A673 (cell line): ENCODE results near the gene GRM3. TPM values are rescaled to one million over a fixed set of nuclear protein-coding genes. Genes with fewer than 3 reads are reported as not detected.

Experiments
- BruUV-seq: library from RNA; stranded (reverse); fragments of 400-500 nt; replicated peaks from 2 replicates; lab custom pipeline; 2021; lab: Mats Ljungman, UMichigan
- CTCF ChIA-PET: fragments of 300-600 bp; sonication (Branson Sonifier 250); formaldehyde crosslinking; loops from one replicate; lab custom pipeline; 2022; ENCODE audit warnings: antibody characterized with exemption; lab: Charles Lee
- POLR2A ChIA-PET: fragments of 300-600 bp; sonication (Branson Sonifier 250); formaldehyde crosslinking; loops from one replicate; lab custom pipeline; 2022; ENCODE audit warnings: antibody characterized with exemption; ENCODE audit not compliant: low non-redundant PET; lab: Charles Lee
- DNase-seq: peaks from one replicate; pipeline ENCODE4 v3.0.0-alpha.2; 2015; ENCODE audit warnings: low spot score
- H3K27ac ChIP-seq: fragments of 200-600 bp; sonication (generic); 2 replicates; pipeline ENCODE4 v1.5.1; 2016; ENCODE audit warnings: mixed run types, low read depth, mild to moderate bottlenecking, mixed read lengths, antibody characterized with exemption, low read length; ENCODE audit not compliant: poor library complexity, severe bottlenecking
- H3K27me3 ChIP-seq: fragments of 200-600 bp; sonication (generic); replicated peaks from 2 replicates; pipeline ENCODE4 v1.6.1; 2017; ENCODE audit warnings: mixed run types, low read depth, mild to moderate bottlenecking, mixed read lengths, antibody characterized with exemption, low read length; ENCODE audit not compliant: insufficient read depth, poor library complexity
- H3K36me3 ChIP-seq: fragments of 200-600 bp; sonication (generic); 2 replicates; pipeline ENCODE4 v1.6.1; 2016; ENCODE audit warnings: mixed run types, mild to moderate bottlenecking, mixed read lengths, antibody characterized with exemption, low read length; ENCODE audit not compliant: insufficient read depth, poor library complexity, severe bottlenecking
- H3K4me1 ChIP-seq: fragments of 200-600 bp; sonication (generic); 2 replicates; pipeline ENCODE4 v1.6.1; 2017; ENCODE audit warnings: mixed run types, mild to moderate bottlenecking, mixed read lengths, antibody characterized with exemption, low read length; ENCODE audit not compliant: insufficient read depth, poor library complexity, severe bottlenecking
- H3K4me3 ChIP-seq: fragments of 200-600 bp; sonication (generic); 2 replicates; pipeline ENCODE4 v1.5.1; 2016; ENCODE audit warnings: low read depth, mixed run types, mild to moderate bottlenecking, mixed read lengths, low read length; ENCODE audit not compliant: poor library complexity, severe bottlenecking
- H3K9me3 ChIP-seq: fragments of 200-600 bp; sonication (generic); 2 replicates; pipeline ENCODE4 v1.6.1; 2016; ENCODE audit warnings: mixed run types, low read depth, mild to moderate bottlenecking, mixed read lengths, antibody characterized with exemption, low read length; ENCODE audit not compliant: poor library complexity, severe bottlenecking
- EZH2 ChIP-seq: fragments of 200-600 bp; sonication (generic); IDR thresholded peaks from 2 replicates; pipeline ENCODE4 v1.6.1; 2017; ENCODE audit warnings: borderline replicate concordance, low read depth, mild to moderate bottlenecking, mixed read lengths, antibody characterized with exemption, low read length; ENCODE audit not compliant: poor library complexity, severe bottlenecking
- intact Hi-C: fragments of 100-400 bp; cut with micrococcal nuclease; formaldehyde crosslinking; loops from one replicate; pipeline ENCODE4 v1.10.0; 2022; ENCODE audit not compliant: unreplicated experiment
- total RNA-seq: library from RNA; stranded (reverse); gene quantifications from 2 replicates; pipeline ENCODE4 v1.2.3, GENCODE V29; 2021
- TF ChIP-seq, protein P1 (sequence below): fragments of 300-800, 200-600 bp; sonication (generic); conservative IDR thresholded peaks from 2 replicates; pipeline ENCODE4 v1.5.1; 2017; ENCODE audit warnings: low read depth, mild to moderate bottlenecking, antibody characterized with exemption, low read length, moderate library complexity, mixed read lengths

GRM3 gene
- total RNA-seq, 1 experiment from 2014 or later: not detected

GRCh38 chr7:86900886-86901285, 257.2 kb downstream of the GRM3 start:
- BruUV-seq: no TSS peak
- peaks cover 67% of the 10 kb centered on the region for H3K27me3 ChIP-seq
- no peak overlapping the region for H3K4me3 ChIP-seq
- no peaks in the 10 kb centered on the region for H3K36me3 ChIP-seq
- intact Hi-C loops: loop anchor here (10.0 kb wide), 1 partner anchor 426 kb away; no protein-coding TSS in a partner anchor
- ChIA-PET CTCF (no interaction called here), POLR2A (no interaction called here)
- TF ChIP-seq EZH2: no peak
- TF ChIP-seq, protein P1, sequence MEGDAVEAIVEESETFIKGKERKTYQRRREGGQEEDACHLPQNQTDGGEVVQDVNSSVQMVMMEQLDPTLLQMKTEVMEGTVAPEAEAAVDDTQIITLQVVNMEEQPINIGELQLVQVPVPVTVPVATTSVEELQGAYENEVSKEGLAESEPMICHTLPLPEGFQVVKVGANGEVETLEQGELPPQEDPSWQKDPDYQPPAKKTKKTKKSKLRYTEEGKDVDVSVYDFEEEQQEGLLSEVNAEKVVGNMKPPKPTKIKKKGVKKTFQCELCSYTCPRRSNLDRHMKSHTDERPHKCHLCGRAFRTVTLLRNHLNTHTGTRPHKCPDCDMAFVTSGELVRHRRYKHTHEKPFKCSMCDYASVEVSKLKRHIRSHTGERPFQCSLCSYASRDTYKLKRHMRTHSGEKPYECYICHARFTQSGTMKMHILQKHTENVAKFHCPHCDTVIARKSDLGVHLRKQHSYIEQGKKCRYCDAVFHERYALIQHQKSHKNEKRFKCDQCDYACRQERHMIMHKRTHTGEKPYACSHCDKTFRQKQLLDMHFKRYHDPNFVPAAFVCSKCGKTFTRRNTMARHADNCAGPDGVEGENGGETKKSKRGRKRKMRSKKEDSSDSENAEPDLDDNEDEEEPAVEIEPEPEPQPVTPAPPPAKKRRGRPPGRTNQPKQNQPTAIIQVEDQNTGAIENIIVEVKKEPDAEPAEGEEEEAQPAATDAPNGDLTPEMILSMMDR: no peak
- DNase-seq: no peak
- H3K27ac ChIP-seq: no peak overlapping the region
- no peaks in the 10 kb centered on the region for H3K9me3 ChIP-seq
- H3K4me1 ChIP-seq: no peaks in the 10 kb centered on the region

GRCh38 chr7:86904949-86905834, 261.5 kb downstream of the GRM3 start:
- no peak overlapping the region for H3K4me3 ChIP-seq
- TF ChIP-seq EZH2: no peak
- TF ChIP-seq, protein P1: peak; percentile 68
- H3K4me1 ChIP-seq: no peaks in the 10 kb centered on the region
- no peaks in the 10 kb centered on the region for H3K36me3 ChIP-seq
- H3K27ac ChIP-seq: no peak overlapping the region
- BruUV-seq: no TSS peak
- intact Hi-C loops: loop anchor here (2.0 to 10.0 kb wide), 3 partner anchors 306 to 1013 kb away; no protein-coding TSS in a partner anchor
- DNase-seq: peak; percentile 46
- POLR2A ChIA-PET: no interaction called here
- no peaks in the 10 kb centered on the region for H3K9me3 ChIP-seq
- peaks cover 29% of the 10 kb centered on the region for H3K27me3 ChIP-seq
- CTCF ChIA-PET: interaction anchor here (0.7 to 0.9 kb wide), 7 partner anchors 11 to 1032 kb away, joined by 3 to 8 read pairs (median 4); no protein-coding TSS in a partner anchor

- H3K9me3 ChIP-seq: no peaks in the 10 kb centered on the region
- intact Hi-C loops: loop anchor here (5.0 to 10.0 kb wide), 2 partner anchors 434 to 1017 kb away; no protein-coding TSS in a partner anchor
- no peak overlapping the region for H3K4me3 ChIP-seq
- POLR2A ChIA-PET: no interaction called here
- CTCF ChIA-PET: no interaction called here
- TF ChIP-seq EZH2: no peak
- TF ChIP-seq, protein P1: no peak
- H3K4me1 ChIP-seq: no peaks in the 10 kb centered on the region
- H3K36me3 ChIP-seq: no peaks in the 10 kb centered on the region
- H3K27me3 ChIP-seq: peaks cover 12% of the 10 kb centered on the region
- peak; percentile 29 for DNase-seq
- BruUV-seq: no TSS peak
- no peak overlapping the region for H3K27ac ChIP-seq
Measured at GRCh38 chr7:86908948-86909347, 265.2 kb downstream of the GRM3 start.
